DMS53 (cell line): ENCODE measurements around the gene EHBP1.
"Not testable (repeated sequence)": the region's sequence is repeated elsewhere in the genome, so short reads cannot be mapped to it uniquely, and the experiment has no call there.

Source experiments
- DNase-seq: peaks from one replicate; lab custom pipeline; 2025; lab: John Stamatoyannopoulos, UW

EHBP1 gene

GRCh38 chr2:63019686-63020085 is 314.2 kb downstream of the EHBP1 start:
- DNase-seq, result not testable (repeated sequence)

- DNase-seq, result peak; percentile 61
Observed at GRCh38 chr2:63023444-63023843, 317.9 kb downstream of the EHBP1 start.

- no peak for DNase-seq
Observed at GRCh38 chr2:63027220-63027619, 321.7 kb downstream of the EHBP1 start.

GRCh38 chr2:63029058-63029457 is 323.5 kb downstream of the EHBP1 start:
- DNase-seq, result peak; percentile 25

DNA sequence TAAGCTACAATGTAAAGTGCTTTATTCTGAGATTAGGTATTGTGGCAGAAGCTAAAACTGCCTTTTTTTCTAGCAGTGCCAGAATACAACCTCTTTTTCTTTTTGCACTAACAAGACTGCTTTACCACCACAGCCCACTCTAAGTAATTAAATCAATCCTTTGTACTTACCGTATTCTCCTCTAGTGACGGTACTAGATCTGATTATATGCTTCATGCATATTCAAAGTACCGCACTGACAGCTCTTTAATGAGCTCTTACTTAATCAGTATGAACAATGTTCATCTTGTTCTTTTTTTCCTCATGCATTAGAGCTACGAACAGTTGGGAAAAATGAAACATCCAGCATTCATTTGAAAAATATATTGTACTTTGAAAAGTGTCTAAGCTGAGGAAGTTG is 329.0 kb downstream of the EHBP1 start:
- no peak for DNase-seq

GRCh38 chr2:63035169-63035568 is 329.7 kb downstream of the EHBP1 start:
- no peak for DNase-seq

DNA sequence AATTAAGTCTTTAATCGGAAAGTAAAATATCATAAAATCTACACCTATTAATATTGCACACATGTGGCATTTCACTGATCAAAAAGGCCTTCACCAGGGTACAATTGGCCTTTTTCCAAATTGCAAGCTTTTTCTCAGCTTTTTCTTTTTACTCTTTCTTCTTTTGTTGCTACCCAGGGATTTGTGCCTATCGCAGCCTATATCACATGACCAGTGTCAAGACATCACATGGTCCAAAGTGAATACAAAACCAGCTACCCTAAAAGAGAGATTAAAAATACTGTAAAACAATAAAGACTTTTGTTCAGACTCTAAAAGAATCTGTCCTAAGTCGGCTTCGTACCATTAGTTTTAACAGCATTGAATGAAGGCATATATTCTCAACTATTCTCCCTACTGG is 330.1 kb downstream of the EHBP1 start:
- no peak for DNase-seq

GRCh38 chr2:63038034-63038433 is 332.5 kb downstream of the EHBP1 start:
- DNase-seq, result no peak

- DNase-seq, result no peak
Observed at GRCh38 chr2:63040586-63040985, 335.1 kb downstream of the EHBP1 start.

- no peak for DNase-seq
Observed at GRCh38 chr2:63041592-63041991, 336.1 kb downstream of the EHBP1 start.

DNA sequence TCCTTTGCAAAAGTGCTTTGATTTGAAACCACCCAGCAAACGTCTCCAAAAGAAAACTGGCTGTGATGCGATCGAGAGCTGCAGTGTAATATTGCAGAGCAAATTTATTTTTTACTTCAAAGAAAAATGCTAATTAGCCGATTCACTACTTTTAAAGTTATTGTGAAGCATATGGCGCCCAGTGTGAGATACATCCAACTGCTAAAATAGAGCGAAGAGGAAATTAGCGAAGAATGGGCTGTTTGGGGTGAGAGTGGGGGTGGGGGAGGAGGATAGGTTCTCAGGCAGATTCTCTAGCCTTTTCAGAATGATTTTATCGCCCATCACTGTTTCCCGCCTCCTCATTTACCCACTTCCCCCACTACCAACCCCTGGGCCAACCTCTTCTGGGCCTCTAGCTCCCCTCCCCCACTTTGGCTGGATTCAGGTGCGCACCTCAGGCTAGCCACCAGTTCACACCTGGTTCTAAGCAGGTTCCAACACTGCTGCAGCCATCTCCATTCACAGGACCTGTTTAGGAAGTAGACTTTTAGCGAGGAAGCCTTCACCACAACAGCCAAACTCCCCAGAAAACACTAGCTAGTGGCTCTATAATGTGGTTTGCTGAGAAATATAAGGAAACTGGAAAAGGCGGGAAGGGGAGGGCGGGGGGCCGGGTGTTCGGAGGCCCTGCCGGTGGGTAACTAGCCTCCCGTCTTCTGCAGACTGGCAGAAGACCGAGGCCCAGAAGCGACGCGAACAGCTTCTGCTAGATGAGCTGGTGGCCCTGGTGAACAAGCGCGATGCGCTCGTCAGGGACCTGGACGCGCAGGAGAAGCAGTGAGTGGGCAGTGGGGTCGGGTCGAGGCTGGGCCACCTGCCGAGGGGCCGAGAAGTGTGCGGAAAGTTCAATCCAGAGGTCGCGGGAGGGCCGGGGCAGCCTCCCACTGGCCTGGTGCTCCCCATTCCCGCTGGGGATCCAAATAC is 339.1 kb downstream of the EHBP1 start:
- DNase-seq, result no peak

GRCh38 chr2:63046552-63046951 is 341.0 kb downstream of the EHBP1 start:
- DNase-seq, result no peak

DNA sequence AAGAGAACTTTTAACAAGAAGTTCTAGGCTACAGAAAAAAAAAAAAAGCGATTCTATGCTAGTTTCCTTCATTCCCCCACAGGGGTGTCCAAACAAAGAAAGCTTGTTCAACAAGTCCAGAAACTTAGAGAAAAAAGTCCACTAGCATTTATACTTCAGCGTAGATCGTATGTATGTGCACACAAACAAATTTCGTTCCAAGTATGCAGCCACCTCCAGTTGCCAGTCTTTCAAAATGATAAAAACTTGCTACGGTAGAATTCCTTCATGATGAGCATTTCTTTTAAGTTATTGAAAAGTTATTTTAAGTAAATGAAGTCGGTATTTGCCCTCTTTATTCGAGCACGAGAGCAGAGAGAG is 341.4 kb downstream of the EHBP1 start:
- DNase-seq, result no peak

DNA sequence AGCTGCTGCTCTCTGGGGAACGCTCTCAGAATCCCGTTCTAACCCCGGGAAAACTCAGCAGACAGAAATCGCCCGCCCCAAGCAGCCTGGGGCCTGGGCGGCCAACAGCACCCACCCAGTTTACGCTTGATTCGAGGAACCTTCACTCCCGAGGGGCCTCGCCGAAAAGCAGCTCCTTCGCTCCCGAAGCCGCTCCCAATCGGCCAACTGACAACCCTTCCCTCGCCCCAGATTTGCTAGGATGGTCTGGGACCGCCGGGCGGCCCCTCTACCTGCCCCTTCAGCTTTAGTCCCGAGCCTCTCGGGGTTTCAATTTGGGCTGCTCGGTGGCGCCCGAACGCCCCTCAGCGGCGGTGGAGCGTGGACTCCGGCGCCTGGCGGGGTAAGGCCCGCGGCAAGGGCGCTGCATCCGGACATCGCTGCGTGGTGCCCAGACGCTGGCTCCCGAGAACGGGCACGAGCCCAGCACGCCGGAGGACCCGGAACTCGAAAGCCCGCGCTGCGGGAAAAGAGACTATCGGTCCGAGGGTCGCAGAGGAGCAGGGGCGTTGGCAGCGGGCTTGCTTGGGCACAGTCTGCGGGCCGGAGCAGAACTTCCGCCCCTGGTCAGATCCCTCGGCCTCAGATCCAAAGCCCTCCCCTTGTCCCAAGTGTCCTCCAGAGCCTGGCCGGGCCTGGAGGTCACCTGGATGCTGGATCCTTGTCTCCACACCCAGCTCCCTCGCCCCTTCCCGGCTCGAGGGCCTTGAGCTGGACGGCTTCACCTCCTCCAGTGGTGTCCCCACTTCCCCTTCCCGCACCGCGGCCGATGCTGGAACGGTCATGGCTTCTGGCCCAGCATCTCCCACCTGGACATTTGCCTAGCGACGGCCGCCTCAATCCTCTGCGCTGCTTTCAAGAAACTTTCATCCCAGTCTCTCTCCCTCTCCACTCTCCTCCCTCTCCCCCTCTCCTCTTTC is 342.1 kb downstream of the EHBP1 start:
- no peak for DNase-seq

DNA sequence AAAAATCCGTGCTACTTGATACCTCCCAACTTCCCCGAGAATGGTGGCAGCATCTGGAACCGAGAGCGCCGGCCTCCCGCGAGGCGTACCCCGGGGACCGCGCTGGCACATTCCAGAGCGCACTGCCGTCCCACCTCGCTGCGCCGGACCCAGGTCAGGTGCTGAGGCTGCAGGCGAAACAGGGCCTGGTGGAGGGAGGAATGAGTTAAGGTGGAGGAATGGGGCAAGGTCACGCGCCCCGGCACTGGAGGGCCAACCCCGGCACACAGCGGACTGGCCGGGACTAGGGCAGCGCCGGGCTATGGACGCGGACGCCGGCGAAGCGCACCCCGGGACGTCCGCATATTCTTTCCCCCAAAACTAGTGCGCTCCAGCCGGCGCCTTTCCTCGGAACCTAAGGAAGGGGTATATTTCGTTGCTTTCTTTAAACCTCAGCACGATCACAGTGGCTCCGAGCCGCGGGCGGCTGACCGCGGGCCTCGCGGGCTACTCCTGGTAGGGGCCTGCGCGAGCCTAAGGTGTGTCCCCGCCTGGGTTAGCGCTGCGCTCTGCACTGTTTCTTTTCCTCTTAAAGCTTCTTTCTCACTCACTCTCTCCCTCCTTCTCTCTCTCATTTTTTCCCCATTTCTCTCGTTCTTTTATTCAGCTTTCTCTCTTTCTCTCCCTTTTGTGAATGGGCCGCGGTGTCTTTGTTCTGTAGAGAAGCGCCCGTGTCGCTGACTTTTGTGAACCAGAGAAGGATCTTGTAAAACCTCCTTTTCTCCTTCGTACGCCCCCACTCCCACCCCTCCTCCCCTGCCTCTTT is 343.1 kb downstream of the EHBP1 start:
- no peak for DNase-seq

DNA sequence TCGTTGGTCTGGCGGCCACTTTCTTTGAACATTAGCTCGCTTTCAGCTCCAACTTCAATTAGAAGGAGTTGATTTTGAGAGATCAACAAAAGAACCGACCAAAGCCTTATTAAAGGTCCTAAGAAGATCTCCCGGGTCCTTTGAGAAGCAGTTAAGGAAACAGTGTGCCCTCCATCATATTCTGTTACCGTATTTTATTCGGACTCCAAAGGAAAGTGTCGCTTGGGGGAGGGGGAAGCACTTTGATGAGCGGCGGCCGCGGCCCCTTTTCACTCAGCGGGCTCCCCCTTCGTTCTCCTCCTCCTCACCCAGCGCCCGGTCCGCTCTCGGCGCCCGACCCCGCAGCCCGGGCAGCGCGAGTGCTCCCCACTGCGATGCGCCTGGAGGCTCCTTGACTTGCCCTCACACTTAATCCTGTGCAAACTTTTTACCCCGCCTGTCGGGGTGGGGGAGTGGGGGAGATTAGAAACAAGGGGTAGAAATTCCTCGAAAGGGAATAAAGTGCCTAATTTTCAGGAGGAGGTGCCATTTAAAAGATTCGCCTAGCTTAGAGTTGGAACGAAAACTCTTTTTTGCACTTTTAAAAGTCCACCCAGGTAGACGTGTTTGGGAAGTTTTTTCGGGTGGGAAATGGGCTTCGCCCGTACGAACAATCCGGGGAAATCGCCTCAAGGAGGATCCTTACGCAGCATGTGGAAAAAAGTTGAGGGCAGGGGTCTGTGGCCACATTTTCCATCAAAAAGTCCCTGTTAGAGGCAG is 343.9 kb downstream of the EHBP1 start:
- DNase-seq, result peak; percentile 40

DNA sequence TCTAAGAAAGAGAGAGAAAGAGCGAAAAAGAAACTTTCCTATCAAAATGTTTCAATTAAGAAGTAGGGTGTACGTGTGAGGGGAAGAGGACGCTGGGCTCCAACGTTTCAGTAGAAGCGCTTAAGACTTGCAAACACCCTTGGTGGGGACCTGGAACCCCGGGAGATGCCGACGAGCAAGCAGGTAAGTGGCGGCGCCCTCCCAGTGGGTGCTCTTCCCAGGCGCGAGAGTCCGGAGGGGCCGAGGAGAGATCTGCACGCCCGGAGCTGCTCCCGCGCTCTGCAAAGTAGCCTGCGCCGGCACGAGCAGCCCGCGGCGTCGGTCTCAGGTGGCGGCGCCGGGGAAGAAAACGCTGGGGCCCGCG is 344.4 kb downstream of the EHBP1 start:
- no peak for DNase-seq

DNA sequence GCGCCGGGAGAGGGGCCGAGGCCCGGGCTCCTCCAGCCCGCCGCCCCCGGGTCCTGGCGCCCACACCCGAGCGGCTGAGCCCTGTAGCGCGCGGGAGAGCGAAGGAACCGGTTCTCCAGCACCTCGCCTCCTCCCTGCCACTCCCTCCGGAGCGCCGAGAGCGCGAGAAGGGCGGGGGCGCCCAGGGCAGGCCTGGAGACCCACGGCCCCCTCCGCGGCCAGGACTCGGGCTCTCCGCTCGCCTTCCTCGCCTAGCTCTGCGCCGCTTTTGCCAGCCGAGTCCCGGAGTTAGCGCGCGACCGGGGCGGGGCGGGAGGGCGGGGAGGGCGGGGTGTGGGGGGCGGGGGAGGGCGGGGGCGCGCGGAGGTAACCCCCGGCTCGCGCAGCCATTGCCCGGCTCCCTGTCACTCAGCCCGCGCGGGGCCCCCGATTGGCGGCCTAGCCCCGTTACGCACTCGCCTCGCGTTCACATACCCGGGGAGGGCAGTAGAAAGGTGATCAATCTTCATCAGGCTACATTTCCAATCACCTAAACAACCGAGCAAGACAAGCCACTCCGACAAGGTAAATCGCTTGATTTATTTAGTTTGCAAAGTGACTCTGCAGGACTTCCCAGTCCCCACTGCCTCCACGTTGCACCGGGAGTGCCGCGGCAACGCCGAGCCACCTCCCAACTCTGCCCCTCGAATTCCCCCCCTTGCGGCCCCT is 345.0 kb downstream of the EHBP1 start, which contains the start of gene OTX1:
TSS of gene OTX1 (plus strand) at position 497 of the 708 bp plus-strand sequence. CDS start 2,161 bp downstream, outside the sequence.
- DNase-seq, result peak; percentile 92

GRCh38 chr2:63051042-63051794 is 345.7 kb downstream of the EHBP1 start:
- peak; percentile 60 for DNase-seq
